Natural killer cell treated with Interleukin-12 subunit alpha and Interleukin-12 subunit beta and Interleukin-15 and Interleukin-18, amount 100 ng/mL, for 72 hours (primary cell): ENCODE results near the gene RBM26. TPM values are rescaled to one million over a fixed set of nuclear protein-coding genes. Genes with fewer than 3 reads are reported as not detected.
"Not testable (repeated sequence)": the region's sequence is repeated elsewhere in the genome, so short reads cannot be mapped to it uniquely, and the experiment has no call there.

Source experiments
- ATAC-seq, 2 donors: fragments of 150-1000 bp; cut with Tn5 transposase in 1 of 2; sonication (Bioruptor Pico), chemical (Tn5 transposase) in 1 of 2; 2 replicates each; pipeline ENCODE4 v1.10.0; 2021
- DNase-seq: peaks from one replicate; pipeline ENCODE4 v3.0.0; 2022; ENCODE audit warnings: low spot score
- H3K27ac Mint-ChIP-seq, 2 donors: 1 replicate in 1 of 2; 2 replicates in 1 of 2; pipeline ENCODE4 v1.8.0; 2022; ENCODE audit warnings: mixed read lengths in 2 of 2, mild to moderate bottlenecking in 1 of 2, moderate library complexity in 1 of 2
- H3K27me3 Mint-ChIP-seq, 2 donors: 1 replicate in 1 of 2; 2 replicates in 1 of 2; pipeline ENCODE4 v1.8.0; 2022; ENCODE audit warnings: mixed read lengths in 2 of 2
- H3K36me3 Mint-ChIP-seq: one replicate; pipeline ENCODE4 v1.8.0; 2022; ENCODE audit warnings: mixed read lengths
- H3K4me1 Mint-ChIP-seq, 2 donors: 1 replicate in 1 of 2; 2 replicates in 1 of 2; pipeline ENCODE4 v1.8.0; 2022; ENCODE audit warnings: low read depth in 2 of 2, mixed read lengths in 2 of 2, mild to moderate bottlenecking in 1 of 2
- H3K4me3 Mint-ChIP-seq: one replicate; pipeline ENCODE4 v1.8.0; 2022; ENCODE audit warnings: mixed read lengths
- H3K9me3 Mint-ChIP-seq: 2 replicates; pipeline ENCODE4 v1.8.0; 2022; ENCODE audit warnings: mixed read lengths
- total RNA-seq, 2 donors: library from RNA; stranded (reverse); gene quantifications; one replicate each; pipeline ENCODE4 v1.2.3, GENCODE V29; 2022

RBM26 gene
- total RNA-seq, 2 donors from 2014 or later, result 50.1 to 79.4 TPM

DNA sequence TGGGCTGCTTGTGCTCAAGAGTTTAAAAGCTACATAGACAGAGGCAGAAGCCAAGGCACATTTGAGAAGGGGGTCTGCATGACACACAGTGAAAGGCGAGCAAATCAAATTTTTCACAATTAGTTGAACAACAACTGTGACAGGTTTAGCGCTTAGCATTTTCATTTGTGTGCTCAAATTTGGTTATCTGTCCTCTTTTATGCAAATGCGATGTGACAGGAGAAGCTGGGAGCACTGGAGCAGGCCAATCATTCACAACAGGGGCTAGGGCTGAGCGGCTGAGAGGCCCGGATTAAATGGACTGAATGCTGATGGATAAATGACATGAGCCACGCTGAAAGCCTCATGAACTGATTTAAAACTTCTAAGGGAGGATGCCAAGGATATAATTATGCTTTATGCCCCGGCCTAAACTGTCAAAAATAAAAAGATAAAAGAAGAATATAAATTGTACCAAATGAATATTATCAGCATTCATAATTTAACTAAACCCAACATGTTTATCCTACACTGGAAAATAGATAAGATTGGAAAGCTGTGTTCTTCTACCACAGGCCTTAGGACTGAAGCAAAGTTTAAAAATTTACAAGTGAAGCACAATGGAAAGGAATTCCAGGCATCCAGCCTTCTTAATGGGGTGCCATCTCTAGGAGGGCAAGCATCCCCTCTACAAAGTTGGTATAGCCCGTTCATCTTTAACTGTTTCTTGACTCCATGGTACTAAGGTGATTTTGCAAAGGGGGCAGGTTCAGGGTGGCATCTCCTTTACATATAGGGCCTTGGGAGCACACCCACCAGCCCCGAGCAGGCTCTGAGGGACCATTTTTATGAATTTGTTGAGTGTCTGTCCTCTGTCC is 117.9 kb downstream of the RBM26 start:
- Mint-ChIP-seq H3K27me3 (no peaks in the 10 kb centered on the region), H3K4me3 (no peak overlapping the region), H3K9me3 (no peaks in the 10 kb centered on the region), H3K27ac (no peak overlapping the region), H3K4me1 (no peaks in the 10 kb centered on the region), H3K36me3 (no peaks in the 10 kb centered on the region)
- no peak for ATAC-seq
- no peak for DNase-seq

DNA sequence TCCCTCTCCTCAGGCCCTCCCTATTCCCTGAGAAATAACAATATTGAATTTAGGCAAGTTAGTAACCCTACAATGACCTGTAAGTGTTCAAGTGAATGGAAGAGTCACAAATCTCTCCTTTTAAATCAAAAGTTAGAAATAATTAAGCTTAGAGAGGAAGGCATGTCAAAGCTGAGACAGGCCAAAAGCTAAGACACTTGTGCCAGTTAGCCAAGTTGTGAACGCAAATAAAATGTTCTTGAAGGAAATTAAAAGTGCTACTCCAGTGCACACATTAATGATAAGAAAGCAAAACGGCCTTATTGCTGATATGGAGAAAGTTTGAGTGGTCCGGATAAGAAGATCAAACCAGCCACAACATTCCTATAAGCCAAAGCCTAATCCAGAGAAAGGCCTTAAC is 120.9 kb downstream of the RBM26 start:
- ATAC-seq (no peak), DNase-seq (no peak)
- H3K27me3 Mint-ChIP-seq, result peaks cover 0 to 2% of the 10 kb centered on the region in 2 donors
- H3K36me3 Mint-ChIP-seq, result no peaks in the 10 kb centered on the region
- H3K27ac Mint-ChIP-seq, result no peak overlapping the region
- H3K4me3 Mint-ChIP-seq, result no peak overlapping the region
- peaks cover 0 to 3% of the 10 kb centered on the region in 2 donors for H3K4me1 Mint-ChIP-seq
- H3K9me3 Mint-ChIP-seq, result no peaks in the 10 kb centered on the region

DNA sequence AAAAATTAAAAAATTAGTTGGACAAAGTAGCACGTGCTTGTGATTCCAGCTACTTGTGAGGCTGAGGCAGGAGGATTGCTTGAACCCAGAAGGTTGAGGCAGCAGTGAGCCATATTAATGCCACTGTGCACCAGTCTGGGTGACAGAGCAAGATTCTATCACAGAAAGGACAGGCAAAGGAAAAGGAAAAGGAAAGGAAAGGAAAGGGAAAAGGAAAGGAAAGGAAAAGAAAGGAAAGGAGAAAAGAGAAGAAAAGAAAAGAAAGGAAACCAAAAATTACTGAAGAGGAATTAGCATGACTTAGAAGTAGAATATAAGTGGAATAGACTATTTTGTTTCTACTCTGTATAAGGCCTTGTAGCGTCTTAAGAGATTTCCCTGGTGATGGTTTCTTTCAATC is 122.3 kb downstream of the RBM26 start:
- no peak for DNase-seq
- Mint-ChIP-seq H3K27ac (no peak overlapping the region), H3K36me3 (no peaks in the 10 kb centered on the region), H3K9me3 (no peaks in the 10 kb centered on the region), H3K4me1 (peaks cover 0 to 3% of the 10 kb centered on the region in 2 donors), H3K4me3 (no peak overlapping the region), H3K27me3 (peaks cover 0 to 2% of the 10 kb centered on the region in 2 donors)
- ATAC-seq, result no peak

DNA sequence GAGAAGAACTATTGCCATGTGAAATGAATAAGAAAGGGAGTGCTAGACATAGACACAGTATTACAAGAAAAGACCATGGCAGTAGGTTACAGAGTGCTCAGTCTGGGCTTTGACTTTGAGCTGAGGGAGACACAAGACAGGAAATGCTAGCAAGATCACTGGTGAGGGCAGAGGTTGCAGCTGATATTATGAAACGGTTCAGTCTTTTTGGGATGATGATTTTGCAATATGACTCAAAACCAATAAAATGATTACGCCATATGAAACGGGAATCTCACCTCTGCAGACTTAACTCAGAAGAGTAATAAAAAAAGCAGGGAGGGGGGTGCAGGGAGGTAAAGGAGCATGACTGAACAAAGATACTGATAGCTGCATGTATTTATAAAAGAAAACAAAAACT is 123.1 kb downstream of the RBM26 start:
- no peak overlapping the region for H3K4me3 Mint-ChIP-seq
- ATAC-seq (peak; percentile 75 to 84), DNase-seq (no peak)
- H3K4me1 Mint-ChIP-seq, result peaks cover 0 to 3% of the 10 kb centered on the region in 2 donors
- H3K27ac Mint-ChIP-seq, result no peak overlapping the region
- H3K27me3 Mint-ChIP-seq, result peaks cover 2 to 5% of the 10 kb centered on the region in 2 donors
- no peaks in the 10 kb centered on the region for H3K9me3 Mint-ChIP-seq
- no peaks in the 10 kb centered on the region for H3K36me3 Mint-ChIP-seq

DNA sequence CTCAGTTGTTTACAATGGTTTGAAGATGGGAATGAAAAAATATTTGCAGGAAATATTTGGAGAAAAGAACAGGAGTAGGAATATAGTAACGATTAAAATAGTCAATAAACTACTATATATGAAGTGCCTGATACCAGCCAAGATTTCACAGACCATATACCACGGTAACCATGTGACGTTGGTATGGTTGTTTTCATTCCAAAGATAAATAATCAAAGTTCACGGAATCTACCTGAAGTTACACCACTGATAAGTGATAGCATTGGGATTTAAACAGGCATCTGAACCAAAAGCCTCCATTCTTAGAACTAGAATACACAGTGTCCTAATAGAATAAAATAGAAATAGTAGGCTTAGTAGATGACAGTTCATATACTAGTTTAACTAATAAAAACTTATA is 123.5 kb downstream of the RBM26 start:
- Mint-ChIP-seq H3K27ac (no peak overlapping the region), H3K9me3 (no peaks in the 10 kb centered on the region)

DNA sequence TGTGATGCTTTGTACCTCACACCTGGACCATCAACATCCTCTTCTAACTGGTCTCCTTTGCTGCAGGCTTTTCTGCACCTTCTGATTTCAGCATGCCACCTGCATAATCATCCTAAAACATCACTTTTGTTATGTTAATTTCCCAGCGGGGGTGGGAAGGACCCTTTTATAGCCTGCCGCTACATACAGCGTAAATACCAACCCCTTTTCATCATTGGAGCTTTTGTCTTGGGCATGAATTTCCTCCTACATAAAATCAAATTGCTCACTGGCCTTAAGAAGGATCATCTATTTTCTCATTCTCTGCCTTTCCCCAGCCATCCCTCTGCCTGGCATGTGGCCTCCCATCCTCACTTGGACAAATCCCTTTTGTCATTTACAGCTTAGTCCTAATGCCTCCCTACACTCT is 124.7 kb downstream of the RBM26 start:
- Mint-ChIP-seq H3K27me3 (peaks cover 2 to 15% of the 10 kb centered on the region in 2 donors), H3K36me3 (no peaks in the 10 kb centered on the region), H3K9me3 (no peaks in the 10 kb centered on the region), H3K4me3 (no peak overlapping the region), H3K4me1 (peaks cover 0 to 3% of the 10 kb centered on the region in 2 donors), H3K27ac (no peak overlapping the region)
- DNase-seq (no peak), ATAC-seq (no peak)

More for the DNA sequence above, 123.5 kb downstream of the RBM26 start:
- Mint-ChIP-seq H3K4me1 (peaks cover 0 to 3% of the 10 kb centered on the region in 2 donors), H3K4me3 (no peak overlapping the region), H3K27me3 (peaks cover 2 to 10% of the 10 kb centered on the region in 2 donors), H3K36me3 (no peaks in the 10 kb centered on the region)
- ATAC-seq, result no peak
- no peak for DNase-seq

DNA sequence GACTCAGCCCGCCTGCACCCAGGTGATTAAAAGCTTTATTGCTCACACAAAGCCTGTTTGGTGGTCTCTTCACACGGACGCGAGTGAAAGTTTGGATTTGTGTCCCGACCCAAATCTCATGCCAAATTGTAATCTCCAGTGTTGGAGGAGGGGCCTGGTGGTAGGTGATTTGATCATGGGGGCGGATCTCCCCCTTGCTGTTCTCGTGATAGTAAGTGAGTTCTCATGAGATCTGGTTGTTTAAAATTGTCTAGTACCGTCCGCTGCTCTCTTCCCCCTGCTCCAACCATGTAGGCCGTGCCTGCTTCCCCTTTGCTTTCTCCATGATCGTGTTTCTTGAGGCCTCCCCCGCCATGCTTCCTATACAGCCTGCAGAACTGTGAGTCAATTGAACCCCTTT is 126.3 kb downstream of the RBM26 start:
- not testable (repeated sequence) for H3K9me3 Mint-ChIP-seq, H3K36me3 Mint-ChIP-seq, H3K27ac Mint-ChIP-seq, H3K4me3 Mint-ChIP-seq, ATAC-seq, DNase-seq, H3K4me1 Mint-ChIP-seq
- H3K27me3 Mint-ChIP-seq, result peaks cover 9 to 24% of the 10 kb centered on the region in 2 donors

DNA sequence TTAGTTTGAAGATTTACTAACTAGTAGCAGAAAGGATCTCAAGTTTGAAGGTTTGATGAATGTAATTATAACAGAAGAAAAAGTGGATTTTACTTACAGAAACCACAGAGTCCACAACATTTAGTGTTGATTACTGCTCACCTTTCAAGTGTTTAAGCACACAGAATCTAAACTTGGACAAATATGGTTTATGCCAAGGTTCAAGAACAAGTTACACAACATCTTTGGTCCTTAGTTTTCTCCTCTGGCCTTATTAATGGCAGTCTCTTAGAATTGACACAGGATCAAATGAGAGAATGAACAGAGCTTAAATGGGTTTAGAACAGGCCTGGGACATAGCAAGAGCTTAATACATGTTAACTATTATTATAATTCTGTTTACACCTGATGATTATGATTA is 133.0 kb downstream of the RBM26 start:
- Mint-ChIP-seq H3K4me3 (no peak overlapping the region), H3K9me3 (no peaks in the 10 kb centered on the region), H3K27ac (no peak overlapping the region), H3K4me1 (no peaks in the 10 kb centered on the region), H3K36me3 (no peaks in the 10 kb centered on the region), H3K27me3 (peaks cover 19 to 35% of the 10 kb centered on the region in 2 donors)
- DNase-seq (no peak), ATAC-seq (no peak)

DNA sequence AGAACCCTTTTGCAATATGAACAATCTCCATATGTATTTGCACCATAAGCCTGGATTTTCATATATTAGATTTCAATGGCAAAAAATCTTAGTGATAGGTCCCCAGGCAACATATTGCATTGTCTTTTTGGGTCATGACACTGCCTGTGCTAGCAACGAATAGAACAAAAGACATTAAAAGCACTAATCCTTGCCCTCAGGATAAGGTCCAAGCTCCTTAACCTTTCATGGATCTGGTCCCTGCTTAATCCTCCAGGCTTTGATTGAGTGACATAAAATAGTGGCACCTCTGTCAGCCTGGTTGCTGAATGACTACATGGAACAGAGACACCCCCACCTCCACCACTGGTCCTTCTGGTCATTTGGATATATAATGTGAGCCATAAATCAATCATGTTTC is 134.4 kb downstream of the RBM26 start:
- H3K27ac Mint-ChIP-seq, result no peak overlapping the region
- peaks cover 20 to 25% of the 10 kb centered on the region in 2 donors for H3K27me3 Mint-ChIP-seq
- no peaks in the 10 kb centered on the region for H3K36me3 Mint-ChIP-seq
- ATAC-seq (no peak), DNase-seq (no peak)
- no peaks in the 10 kb centered on the region for H3K9me3 Mint-ChIP-seq
- no peak overlapping the region for H3K4me3 Mint-ChIP-seq
- no peaks in the 10 kb centered on the region for H3K4me1 Mint-ChIP-seq

DNA sequence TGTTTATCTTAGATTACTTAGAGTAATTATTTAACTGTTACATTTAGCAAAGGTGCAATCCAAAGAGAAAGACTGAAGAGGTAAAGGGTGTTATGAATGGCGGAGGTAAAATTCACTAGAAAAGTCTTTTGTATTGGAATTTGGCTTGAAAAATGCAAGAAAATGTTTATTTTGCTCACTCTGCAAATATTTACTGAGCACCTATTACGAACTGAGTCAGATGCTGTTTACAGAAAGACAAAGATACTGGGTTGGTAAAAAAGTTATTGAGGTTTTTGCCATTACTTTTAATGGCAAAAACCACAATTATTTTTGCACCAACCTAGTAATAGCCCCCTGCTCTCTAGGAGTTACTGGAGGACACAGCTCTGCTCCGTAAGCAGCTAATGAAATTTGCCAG is 135.2 kb downstream of the RBM26 start:
- H3K27ac Mint-ChIP-seq, result no peak overlapping the region
- no peak overlapping the region for H3K4me3 Mint-ChIP-seq
- no peaks in the 10 kb centered on the region for H3K4me1 Mint-ChIP-seq
- H3K27me3 Mint-ChIP-seq, result peaks cover 25% of the 10 kb centered on the region in 2 donors
- H3K9me3 Mint-ChIP-seq, result no peaks in the 10 kb centered on the region
- H3K36me3 Mint-ChIP-seq, result no peaks in the 10 kb centered on the region
- DNase-seq (no peak), ATAC-seq (no peak)

Other genes with a start within 250 kb of the RBM26 start
- 100 to 1,000 TPM in 1 of 2 donors, 10 to 100 TPM in 1; 54.1 to 110 TPM for gene NDFIP2, start 74.9 kb upstream of the RBM26 start, total RNA-seq